Cortex of kidney (tissue), 1 donor: ENCODE results near the gene ABHD2.

ENCODE experiments used
- DNase-seq: peaks from one replicate; lab custom pipeline; 2025; lab: John Stamatoyannopoulos, UW

The ABHD2 gene

DNA sequence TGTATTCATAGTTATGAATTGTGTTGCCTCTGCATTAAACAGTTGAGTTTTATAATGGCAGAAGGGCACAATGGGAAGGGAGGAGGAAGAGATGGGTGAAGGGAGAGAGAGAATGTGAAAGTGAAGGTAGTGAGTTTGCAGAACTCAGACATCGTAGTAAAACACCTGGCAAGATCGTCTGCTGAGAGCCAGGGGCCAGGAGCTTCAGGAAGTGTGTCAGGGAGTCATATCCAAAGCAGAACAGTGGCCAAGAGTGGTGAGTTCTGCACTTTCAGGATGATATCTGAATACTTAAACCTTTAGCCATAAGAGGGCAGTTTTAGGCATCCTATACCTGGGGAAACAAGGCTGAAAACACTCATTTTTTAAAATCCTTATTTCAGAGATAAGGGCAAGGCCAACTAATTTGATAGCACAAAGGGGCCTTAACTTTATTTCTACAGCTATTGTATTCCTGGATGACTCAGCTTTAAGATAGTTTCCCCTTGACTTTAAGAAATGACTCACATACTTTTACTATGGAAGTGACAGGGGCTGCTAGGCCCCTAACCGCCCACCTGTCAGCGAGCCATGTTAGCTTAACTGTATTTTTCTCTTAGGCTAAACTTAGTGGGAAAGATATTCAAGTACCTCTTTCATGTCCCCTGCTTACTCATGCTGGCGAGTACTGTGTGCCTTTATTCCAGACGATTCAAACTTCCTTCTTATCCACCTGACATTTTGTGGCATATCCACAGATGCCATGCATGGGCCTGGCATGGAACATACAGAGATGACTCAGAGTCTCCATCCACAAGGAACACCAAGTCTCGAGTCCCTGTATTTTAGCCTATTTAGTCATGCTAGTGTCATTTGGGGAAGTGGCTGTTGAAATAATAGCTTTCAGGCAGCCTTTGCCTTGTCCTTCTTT, 79.3 kb downstream of the ABHD2 start:
- DNase-seq = no peak

DNA sequence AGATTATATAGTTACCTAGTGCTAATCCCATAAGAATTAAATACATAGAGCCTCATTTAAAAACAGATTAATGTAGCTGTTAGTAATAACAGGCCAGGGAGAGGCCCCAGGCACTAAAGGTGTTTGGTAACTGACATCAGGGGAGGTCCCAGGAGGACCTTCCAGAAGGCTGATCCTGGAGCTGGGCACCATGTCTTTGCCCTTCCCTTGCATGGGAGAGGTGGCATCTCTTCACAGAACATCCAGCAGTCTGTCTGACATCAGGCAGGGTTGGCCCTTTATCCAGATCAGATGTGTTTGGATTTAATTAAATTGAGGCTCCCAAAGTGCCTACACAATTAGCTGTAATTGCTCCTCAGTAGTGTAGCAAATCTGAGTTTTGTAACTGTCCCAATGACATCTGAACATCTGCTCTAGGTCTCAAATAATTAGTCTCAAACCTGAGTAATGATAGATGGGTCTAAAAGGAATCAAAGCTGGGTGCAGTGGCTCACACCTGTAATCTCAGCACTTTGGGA, 80.1 kb downstream of the ABHD2 start:
- no peak for DNase-seq

DNA sequence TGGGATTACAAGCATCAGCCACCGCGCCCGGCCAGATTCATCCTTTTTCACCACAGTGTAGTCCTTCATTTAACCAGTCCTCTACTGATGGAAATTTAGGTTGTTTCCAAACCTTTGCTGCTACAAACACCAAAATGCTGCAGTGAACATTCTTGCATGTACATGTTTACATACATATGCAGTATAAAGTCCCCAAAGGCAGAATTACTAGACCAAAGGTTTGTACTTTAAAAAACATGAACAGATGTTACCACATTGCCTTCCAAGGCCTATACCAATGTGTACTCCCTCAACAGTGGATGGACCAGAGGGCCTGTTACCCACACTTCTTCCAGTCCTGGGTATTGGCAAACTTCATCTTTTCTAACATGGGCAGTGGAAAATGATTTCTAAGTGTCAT, 82.1 kb downstream of the ABHD2 start:
- DNase-seq = no peak

DNA sequence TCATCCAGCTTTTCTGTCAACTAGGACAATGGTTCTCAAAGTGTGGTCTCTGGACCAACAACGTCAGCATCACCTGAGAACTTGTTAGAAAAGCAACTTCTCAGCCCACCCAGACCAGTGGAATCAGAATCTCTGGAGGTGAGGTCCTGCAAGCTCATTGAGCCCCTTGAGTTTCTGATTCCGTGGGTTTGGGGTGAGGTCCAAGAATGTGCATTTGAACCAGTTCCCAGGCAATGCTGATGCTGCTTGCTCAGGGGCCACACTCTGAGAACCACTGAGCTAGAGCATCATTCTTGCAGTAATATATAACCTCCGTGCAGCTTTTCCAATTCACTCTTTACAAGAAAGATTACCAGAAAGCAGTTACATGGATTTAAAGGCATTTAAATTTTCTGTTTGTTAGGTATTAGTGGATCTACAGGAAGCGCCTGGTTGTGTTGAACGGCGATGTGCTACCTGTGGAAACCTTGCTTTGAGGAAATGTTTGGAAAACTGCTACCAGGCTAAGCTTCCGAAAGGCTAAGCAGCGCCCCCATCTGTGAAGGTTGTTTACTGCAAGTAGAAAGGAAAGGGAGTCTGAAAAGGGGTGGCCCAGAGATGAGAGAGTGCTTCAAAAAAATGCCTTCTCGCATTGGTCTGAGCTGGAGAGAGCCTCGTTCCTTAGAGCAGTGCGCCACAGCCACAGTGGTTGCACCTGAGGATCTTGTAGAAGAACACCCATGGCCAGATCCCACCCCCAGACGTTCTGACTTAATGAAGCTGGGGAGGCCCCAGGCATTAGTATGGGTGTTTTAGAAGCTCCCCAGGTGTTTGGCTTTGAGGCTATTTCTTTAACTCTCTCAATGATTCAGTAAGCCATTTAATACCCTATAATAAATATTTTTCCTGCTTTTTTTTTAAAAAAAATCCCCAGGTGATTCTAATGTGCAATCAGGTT, 83.1 kb downstream of the ABHD2 start:
- DNase-seq = no peak

DNA sequence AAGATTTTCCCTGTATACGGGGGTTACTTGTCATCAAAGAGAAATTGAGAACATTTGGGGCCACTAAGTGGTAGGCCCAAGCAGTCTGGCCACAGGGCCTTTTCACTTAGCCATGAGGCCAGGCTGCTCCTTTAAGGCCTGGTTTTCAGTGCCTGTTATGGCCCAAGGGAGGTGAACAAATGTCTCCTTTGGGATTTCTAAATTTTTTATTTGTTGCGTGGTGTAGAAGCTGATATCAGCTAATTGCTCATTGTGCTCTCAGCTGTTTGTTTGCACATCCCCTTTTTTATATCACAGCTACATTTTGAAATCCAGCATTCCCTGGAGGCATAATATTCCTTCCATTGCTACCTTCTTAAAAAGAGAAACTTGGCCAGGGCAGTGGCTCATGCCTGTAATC, 84.7 kb downstream of the ABHD2 start:
- no peak for DNase-seq

DNA sequence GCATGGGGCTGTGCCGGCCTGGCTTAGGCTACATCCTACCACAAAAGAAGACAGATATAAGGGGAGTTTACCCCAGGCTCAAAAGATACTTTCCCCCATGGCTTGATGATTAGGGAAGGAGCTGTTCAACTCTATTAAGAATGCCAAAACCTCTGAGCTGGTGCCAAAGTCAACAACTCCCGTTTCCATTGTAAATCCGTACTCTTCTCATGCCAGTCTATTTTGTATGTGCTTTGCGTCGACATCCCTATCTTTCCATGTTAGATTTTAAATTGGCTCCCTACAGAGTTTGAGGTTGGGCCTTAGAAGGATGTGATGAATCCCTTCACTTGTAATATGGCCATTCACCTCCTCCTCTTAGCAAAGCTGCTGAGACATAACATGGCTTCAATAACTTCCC, 86.2 kb downstream of the ABHD2 start:
- DNase-seq = no peak

DNA sequence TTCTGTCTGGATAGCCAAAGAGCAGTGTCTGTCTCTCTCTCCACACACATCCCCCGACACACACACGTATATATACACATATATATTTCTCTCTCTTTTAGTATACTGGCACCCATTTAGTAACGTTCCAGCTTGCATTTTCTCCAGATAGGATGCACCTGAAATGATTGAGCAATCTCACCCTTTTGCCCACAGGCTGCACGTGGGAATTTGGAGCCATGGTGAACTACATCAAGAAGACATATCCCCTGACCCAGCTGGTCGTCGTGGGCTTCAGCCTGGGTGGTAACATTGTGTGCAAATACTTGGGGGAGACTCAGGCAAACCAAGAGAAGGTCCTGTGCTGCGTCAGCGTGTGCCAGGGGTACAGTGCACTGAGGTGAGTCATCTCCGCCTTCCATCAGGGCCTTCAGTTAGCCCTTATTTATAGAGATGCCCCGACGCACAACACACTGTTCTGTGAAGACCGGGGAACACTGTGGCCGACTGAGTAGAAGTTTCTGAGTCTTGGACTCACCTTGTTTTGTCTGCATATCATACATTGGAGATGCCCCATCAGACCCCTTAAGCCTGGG, 87.4 kb downstream of the ABHD2 start:
- DNase-seq = no peak

DNA sequence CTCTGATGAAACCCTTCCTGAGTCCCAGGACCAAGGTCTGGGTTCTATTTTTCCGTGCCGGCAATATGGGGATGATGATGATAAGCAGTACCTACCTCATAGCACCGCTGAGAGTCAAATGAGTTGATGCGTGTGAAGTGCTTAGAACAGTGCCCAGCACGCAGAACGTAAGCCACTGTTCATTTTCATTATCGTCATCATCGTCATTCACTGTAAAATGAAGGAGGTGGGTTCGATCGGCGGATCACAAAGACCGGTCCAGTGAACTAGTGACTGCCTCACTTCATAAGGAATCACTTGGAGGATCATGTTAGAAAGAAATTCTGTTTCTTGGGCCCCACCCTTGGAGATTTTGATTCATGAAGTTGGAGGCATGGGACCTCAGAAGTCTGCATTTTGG, 88.9 kb downstream of the ABHD2 start:
- DNase-seq = no peak

DNA sequence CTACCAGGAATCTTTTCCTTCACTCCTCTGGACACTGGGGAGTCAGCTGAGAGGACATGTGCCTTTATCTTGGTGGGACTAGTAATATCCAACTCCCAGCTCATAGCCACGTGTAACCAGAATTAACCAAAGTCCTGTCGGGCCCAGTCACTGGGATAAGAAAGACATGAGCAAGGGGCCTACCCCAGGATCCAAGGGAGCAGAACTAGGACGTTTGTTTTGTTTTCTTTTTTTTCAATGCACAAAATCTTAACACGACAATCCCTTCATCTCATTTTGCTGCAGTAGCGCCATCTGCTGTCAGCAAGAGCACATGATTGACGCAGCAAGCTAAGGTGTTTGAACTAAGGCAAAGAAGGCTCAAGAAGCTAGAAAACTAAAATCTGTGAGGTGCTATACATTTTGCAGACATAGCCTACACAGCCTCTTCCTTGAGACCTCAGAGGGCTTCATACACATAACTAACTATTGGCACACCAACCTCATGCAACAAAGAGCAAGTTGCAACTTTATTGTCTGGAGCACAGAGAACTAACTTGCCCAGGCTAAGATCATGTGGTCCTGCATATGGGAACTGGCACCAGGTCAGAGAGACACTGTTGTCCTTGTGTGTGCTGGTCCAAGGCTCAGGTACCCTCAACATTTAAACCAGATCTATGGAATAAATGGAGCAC, 89.5 kb downstream of the ABHD2 start:
- DNase-seq = no peak

DNA sequence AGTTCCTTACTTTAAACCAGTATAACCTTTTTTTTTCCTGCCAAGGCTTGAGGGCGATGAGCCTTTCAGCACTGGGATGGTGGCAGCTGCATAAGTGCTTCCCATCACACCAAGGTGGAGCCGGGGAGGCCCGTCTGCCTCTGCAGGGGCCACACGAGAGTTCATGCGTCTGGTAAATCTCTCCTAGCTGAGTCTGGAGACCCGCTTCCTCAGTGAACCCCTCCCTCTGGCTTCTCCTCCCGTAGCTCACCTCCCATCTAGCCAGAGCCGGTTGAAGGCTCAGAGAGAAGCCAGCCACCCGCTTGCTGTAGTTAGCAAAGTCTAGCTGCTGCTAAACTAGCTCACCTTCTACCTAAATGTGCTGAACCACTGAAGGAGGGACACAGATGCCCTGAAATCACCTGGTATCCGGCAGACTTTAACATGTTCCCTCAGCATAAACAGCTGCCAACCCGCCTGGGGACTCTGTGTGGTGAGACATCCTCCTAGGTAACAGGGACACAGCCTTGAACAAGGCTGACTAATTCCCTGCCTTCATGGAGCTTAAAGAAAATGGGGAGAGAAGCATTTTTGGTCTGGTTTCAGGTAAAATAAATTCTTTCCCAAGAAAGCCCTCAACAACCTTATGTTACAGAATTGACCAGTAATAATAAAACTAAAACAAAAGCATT, 90.2 kb downstream of the ABHD2 start:
- DNase-seq = no peak

DNA sequence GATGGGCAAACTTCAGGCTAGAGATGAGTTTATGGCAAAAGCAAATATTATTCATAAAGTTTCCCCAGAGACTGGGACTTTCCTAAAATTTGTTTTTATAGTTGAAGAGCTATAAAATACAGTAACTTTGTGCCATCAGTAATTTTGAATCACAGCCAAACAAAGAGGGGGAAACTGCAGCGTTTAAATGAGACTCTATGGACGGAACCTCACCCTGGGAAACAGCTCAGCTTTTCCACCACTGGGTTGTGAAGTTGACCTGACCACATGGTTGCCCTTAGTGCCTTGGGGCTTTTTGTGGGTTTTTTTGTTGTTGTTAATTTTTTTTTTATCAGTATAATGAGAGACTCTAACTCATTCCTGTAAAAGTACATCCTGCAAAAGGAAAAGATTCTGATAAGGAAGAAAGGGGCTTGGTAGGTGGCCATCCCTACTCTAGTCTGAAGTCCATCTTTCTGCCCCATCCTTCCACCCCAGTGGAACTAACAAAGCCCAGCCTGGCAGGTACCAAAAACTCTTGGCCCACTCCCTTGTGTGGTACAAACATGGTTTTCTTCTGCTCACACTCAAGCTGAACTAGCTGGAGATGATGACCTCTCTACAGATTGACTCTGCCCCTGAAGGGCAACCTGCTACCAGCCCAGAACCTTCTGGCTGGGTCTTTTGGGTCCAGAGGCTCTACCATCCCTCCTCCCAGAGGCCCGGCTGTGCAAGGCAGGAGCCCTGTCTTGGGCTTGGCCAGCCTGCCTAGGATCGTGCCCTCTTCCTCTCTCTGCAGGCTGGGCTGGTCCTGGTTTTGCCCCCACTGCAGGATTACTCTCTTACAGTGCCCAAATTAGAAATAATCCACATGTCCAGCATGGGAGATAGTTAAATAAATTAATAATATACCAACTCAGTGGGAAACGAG, 92.0 kb downstream of the ABHD2 start:
- no peak for DNase-seq

DNA sequence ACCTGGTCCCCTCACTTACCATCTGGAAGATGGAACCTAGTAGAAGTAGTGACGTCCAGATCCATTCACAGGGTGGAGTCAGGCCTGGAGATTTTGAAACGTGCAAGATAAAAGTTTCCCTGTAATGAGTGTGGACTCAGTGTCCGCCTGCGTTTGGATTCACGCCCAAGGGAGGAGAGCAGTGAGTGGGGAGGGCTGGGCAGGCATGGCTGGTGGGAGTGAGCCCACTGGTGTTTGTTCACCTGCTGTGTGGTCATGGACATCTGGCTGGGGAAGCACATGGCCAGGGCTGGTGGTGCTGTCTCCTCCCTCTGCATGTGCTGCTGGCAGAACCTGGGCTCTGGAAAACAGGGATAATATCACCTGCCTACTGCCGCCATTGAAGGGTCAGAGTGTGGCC, 96.1 kb downstream of the ABHD2 start:
- no peak for DNase-seq

DNA sequence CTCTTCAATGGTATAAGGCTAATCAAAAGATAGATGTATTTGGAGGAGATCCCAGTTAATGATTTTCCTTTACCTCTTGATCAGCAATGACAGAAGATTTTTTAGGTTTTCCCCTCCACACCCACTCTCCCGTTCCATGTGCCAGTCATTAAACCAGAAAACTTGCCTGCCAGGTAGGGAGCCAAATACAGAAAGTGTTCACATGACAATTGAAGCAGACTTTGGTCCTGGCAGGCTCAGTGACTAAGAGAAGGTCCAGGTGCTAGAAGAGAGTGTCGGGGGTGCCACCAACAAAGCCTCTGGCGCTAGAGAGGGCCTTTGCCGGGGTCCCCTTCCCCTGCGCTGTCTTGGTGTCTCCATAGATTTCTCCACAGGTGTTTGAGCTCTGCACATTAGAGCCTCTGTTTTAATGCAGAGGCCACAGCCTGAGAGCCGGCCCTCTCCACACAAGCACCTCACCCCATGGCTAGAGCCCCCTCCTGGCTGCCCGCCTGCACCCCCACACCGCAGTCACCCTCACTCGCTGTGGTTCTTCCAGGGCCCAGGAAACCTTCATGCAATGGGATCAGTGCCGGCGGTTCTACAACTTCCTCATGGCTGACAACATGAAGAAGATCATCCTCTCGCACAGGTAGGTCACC, 96.8 kb downstream of the ABHD2 start:
- no peak for DNase-seq

DNA sequence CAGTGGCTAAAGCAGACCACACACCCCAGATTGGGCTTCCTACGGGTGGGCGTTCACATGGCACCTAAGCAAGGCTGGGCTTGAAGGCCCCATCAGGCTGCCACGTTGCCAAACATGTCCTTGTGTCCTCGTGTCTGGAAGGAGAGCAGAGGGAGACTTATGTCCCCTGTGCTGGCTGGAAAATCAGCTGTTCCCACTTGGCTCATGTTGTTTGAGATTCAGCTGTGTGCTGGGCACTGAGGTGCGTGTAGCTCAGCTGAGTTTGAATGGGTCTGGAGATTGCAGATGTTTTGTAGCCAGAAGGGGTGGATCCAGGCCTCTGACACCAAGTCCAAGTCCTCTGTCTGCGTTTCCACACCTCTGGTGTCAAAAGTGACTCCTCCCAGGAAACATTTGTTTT, 98.5 kb downstream of the ABHD2 start:
- DNase-seq = no peak

DNA sequence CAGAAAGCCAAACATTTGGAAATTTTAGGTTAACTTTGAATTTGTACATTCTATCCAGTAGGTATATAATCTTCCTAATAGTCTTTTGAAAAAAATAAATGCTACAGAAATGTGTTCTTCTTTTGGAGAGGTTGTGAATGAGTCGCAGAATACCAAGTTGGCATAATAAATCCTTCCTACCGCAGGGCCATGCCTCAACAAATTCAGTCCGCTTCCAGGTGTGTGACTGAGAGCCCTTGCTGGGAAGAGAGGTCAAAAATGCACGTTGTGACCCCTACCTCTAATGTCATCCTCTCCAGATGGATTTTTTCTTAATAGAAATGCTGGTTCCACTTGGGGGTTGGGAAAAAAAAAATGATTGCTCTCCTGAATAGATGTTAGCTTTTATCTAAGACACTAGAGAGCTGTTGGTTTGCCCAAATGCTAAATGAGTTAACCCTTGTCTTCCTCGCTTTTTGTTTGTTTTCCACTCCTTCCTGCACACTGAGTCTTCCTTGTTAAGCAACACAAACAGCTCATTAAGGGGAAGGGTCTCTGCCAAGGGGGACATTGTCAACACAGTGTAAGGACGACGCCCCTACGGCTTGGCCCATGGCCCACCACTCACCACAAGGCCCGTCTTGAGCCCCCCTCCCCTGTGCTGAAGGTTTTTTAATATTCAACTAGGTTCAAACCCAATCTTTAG, 99.2 kb downstream of the ABHD2 start:
- DNase-seq = no peak

DNA sequence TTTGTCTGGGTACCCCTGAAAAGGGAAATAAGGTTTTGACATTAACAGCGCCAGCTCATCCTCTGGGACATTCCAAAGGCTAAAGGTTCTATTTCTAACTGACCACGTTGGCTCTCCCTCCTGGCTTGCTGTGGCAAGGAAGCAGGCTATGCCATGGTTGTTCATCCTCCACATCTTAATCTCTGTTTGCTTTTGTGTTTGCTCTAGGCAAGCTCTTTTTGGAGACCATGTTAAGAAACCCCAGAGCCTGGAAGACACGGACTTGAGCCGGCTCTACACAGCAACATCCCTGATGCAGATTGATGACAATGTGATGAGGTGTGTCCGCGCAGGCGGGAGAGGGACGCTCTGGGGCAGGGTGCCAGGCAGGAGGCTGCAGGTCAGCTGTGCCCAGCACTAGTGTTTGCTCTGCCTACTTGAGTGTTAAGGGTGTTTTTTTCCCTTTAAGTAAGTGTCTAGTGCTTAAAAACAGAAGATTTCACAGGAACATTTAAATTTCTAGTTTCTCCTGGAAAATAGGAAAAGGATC, 99.8 kb downstream of the ABHD2 start:
- no peak for DNase-seq

DNA sequence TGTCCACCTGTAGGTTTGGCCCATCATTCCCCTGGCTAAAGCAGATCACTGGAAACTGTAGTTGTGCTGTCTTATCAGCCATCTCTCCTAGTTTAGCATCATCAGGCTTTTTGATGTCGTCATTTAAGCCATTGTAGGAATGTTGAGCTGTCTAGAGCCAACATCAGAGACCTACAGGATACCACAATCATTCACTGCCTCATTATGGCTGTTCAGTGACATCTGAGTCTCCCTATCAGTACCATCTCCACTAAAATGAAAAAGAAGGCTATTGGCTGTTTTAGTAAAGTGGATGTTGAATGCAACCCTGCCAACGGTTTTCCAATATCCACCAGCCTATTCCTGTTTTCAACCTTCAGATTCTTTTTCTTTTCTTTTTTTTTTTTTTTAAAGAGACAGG, 103.9 kb downstream of the ABHD2 start:
- no peak for DNase-seq

DNA sequence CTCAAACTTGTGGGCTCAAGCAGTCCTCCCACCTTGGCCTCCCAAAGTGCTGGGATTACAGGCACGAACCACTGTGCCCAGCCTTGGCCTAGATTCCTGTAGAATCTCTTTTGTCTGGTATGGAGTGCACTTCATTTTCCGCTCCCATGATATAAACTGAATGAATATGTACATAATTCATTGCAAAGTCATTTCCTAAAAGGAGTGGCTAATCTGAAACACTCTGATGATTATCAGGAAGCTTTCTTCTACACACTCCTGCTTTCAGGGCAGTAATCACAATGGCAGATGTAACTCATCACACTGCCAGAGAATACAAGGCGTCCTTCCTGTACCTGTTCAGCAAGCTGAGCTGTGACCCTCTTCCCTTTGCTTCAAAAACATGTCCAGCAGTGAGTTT, 104.5 kb downstream of the ABHD2 start:
- no peak for DNase-seq

DNA sequence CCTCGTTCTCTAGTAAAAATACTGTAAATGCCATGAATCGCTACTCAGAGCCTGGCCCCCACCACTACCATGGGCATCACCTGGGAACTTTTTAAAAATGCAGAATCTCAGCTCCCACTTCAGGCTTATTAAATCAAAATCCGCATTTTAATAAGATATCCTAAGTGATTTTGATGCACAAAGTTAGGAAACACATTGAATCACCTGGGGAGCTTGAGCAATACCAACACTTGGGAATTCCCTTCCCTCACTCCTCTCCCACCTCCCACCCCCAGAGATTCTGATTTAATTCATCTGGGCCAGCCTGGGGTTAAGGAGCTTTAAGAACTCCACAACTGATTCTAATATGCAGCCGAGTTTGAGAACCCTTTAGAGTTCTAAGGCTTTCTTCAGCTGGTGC, 106.4 kb downstream of the ABHD2 start:
- DNase-seq = no peak
